GM21423 (cell line): ENCODE data around the gene GMEB1.
A peak's percentile ranks its signal among the peaks of the same experiment; 100 is the strongest.
"Not testable (repeated sequence)": the region's sequence is repeated elsewhere in the genome, so short reads cannot be mapped to it uniquely, and the experiment has no call there.

ENCODE experiments used
- ATAC-seq: cut with Tn5 transposase; IDR thresholded peaks from one replicate; pipeline ENCODE4 v1.9.1; 2021; ENCODE audit warnings: mild to moderate bottlenecking, moderate library complexity; ENCODE audit not compliant: unreplicated experiment

The GMEB1 gene

GRCh38 chr1:28671254-28671780, 2.7 kb downstream of the GMEB1 start:
- no peak for ATAC-seq

GRCh38 chr1:28672971-28673370, 4.4 kb downstream of the GMEB1 start:
- not testable (repeated sequence) for ATAC-seq

GRCh38 chr1:28675924-28676257, 7.3 kb downstream of the GMEB1 start:
- no peak for ATAC-seq

- no peak for ATAC-seq
Observed at GRCh38 chr1:28680151-28680550, 11.6 kb downstream of the GMEB1 start.

GRCh38 chr1:28682840-28683239, 14.3 kb downstream of the GMEB1 start:
- no peak for ATAC-seq

- ATAC-seq: no peak
Observed at GRCh38 chr1:28684937-28685336, 16.4 kb downstream of the GMEB1 start.

- not testable (repeated sequence) for ATAC-seq
Observed at GRCh38 chr1:28691627-28692026, 23.0 kb downstream of the GMEB1 start.

GRCh38 chr1:28703629-28704028, 35.0 kb downstream of the GMEB1 start:
- ATAC-seq: no peak

- ATAC-seq: no peak
Observed at GRCh38 chr1:28716336-28716735, 47.8 kb downstream of the GMEB1 start.

GRCh38 chr1:28718166-28718565, 49.6 kb downstream of the GMEB1 start:
- no peak for ATAC-seq

GRCh38 chr1:28718586-28719331, 50.2 kb downstream of the GMEB1 start:
- no peak for ATAC-seq

- no peak for ATAC-seq
Observed at GRCh38 chr1:28719332-28719619, 50.7 kb downstream of the GMEB1 start.

GRCh38 chr1:28720376-28720775, 51.8 kb downstream of the GMEB1 start:
- ATAC-seq: no peak

GRCh38 chr1:28721927-28722326, 53.3 kb downstream of the GMEB1 start:
- not testable (repeated sequence) for ATAC-seq

GRCh38 chr1:28725365-28725764, 56.8 kb downstream of the GMEB1 start:
- not testable (repeated sequence) for ATAC-seq

- no peak for ATAC-seq
Observed at GRCh38 chr1:28735961-28736449, 67.4 kb downstream of the GMEB1 start.

GRCh38 chr1:28736450-28737306, 68.1 kb downstream of the GMEB1 start, which contains the start of gene YTHDF2:
TSS of gene YTHDF2 (plus strand) at chr1:28736940. CDS start at chr1:28737121, 181 bp downstream.
- peak; percentile 90 for ATAC-seq

- no peak for ATAC-seq
Observed at GRCh38 chr1:28737307-28738132, 68.9 kb downstream of the GMEB1 start.

GRCh38 chr1:28740118-28740517, 71.5 kb downstream of the GMEB1 start:
- no peak for ATAC-seq

- ATAC-seq: no peak
Observed at GRCh38 chr1:28744184-28744583, 75.6 kb downstream of the GMEB1 start.

- ATAC-seq: no peak
Observed at GRCh38 chr1:28745653-28746173, 77.1 kb downstream of the GMEB1 start.
